Stimulated activated CD8-positive, alpha-beta memory T cell treated with anti-CD3 and anti-CD28 coated beads, Interleukin-12 subunit alpha, Interleukin-12 subunit beta, amount 100 ng/mL, for 24 hours (primary cell): ENCODE results near the gene APOM.

ENCODE experiments used
- DNase-seq: peaks from one replicate; pipeline ENCODE4 v3.0.0-alpha.2; 2020; ENCODE audit errors: extremely low read depth

Gene APOM

DNA sequence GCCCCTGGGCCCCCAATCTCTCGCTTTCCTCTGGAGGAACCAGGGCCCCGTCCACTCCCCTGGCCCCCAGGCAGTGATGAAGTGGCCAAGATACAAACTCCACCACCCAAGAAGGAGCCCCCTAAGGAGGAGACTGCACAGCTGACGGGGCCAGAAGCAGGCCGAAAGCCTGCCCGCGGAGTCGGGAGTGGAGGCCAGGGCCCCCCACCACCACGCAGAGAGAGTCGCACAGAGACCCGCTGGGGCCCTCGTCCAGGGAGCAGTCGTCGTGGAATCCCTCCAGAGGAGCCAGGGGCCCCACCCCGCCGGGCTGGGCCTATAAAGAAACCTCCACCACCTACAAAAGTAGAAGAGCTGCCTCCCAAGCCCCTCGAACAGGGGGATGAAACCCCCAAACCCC, 24.5 kb upstream of the APOM start:
- no peak for DNase-seq

DNA sequence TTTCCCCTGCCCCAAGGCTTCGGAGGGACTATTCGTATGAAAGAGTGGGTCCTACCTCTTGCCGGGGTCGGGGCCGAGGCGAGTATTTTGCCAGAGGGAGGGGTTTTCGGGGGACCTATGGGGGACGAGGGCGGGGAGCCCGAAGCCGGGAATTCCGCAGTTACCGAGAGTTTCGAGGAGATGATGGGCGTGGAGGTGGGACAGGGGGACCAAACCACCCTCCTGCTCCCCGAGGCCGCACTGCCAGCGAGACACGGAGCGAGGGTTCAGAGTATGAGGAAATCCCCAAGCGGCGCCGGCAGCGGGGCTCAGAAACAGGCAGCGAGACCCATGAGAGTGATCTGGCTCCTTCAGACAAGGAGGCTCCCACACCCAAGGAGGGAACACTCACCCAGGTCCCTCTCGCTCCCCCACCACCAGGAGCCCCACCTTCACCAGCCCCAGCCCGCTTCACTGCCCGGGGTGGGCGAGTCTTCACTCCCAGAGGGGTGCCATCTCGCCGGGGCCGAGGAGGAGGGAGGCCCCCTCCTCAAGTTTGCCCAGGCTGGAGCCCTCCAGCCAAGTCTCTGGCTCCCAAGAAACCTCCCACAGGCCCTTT, 23.9 kb upstream of the APOM start:
- DNase-seq = no peak

DNA sequence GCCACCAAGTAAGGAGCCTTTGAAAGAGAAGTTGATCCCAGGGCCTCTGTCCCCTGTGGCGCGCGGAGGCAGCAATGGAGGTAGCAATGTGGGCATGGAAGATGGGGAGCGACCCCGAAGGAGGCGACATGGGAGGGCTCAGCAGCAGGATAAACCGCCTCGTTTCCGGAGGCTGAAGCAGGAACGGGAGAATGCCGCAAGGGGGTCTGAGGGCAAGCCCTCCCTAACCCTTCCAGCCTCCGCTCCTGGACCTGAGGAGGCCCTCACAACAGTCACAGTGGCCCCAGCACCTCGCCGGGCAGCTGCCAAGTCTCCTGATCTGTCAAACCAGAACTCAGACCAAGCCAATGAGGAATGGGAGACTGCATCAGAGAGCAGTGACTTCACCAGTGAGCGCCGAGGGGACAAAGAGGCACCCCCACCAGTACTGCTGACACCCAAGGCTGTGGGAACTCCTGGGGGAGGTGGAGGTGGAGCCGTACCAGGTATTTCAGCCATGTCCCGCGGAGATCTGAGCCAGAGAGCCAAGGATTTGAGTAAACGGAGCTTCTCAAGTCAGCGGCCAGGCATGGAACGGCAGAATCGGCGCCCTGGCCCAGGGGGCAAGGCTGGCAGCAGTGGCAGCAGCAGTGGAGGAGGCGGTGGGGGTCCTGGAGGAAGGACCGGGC, 23.3 kb upstream of the APOM start:
- no peak for DNase-seq

- DNase-seq = no peak
These were observed 22.2 kb upstream of the APOM start for GRCh38 chr6:31633447-31633846.

GRCh38 chr6:31634131-31634530, 21.6 kb upstream of the APOM start:
- DNase-seq = no peak

GRCh38 chr6:31634969-31635575, 20.6 kb upstream of the APOM start:
- DNase-seq = no peak

DNA sequence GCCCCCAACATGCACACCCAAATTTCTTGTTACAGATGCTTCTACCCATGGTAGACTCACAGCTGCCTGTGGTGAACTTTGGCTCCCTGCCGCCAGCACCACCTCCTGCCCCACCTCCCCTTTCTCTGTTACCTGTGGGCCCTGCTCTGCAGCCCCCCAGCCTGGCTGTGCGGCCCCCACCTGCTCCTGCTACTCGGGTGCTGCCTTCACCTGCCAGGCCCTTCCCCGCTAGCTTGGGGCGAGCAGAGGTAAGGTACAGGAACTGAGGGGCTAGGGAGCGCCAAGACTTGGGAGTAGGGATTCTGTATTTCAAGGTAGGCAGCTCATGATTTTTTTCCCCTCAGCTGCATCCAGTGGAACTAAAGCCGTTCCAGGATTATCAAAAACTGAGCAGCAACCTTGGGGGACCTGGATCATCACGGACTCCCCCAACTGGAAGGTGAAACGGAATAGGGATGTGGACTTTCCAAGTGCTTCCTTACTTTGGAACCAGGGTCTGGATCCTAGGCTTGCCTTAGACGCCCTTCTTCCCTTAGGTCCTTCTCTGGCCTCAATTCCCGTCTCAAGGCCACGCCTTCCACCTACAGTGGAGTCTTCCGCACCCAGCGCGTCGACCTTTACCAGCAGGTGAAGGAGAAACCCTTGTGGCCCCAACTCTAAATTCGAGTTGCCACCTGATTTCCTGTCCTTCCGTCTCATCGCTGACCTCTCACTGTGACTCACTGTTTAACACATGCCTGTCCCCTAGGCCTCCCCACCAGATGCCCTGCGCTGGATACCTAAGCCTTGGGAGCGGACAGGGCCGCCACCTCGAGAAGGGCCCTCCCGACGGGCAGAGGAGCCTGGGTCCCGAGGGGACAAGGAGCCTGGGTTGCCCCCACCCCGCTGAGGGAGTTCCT, 18.7 kb upstream of the APOM start:
- no peak for DNase-seq

GRCh38 chr6:31639043-31639442, 16.7 kb upstream of the APOM start:
- no peak for DNase-seq

DNA sequence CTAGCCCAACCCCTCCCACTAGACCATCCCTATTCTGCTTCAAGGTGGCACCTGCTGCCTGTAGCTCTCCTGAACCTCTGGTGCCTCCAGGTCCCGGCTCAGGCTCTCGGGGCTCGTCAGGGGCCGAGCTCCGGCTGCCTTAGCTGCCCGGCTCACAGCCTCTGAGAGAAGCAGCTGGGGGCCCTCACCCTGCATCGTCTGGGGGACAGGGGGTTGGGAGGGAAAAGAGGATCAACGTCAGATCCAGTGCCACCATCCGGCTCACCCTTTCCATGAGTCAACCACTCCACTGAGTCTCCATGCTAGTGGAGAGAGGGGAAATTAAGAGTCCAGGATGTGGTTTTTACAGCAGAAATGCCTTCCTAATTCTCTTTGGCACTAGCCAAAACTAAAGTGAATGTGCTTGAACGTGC, 16.2 kb upstream of the APOM start:
- DNase-seq = no peak

- no peak for DNase-seq
These were observed 15.1 kb upstream of the APOM start for GRCh38 chr6:31640612-31641011.

GRCh38 chr6:31641370-31641769, 14.3 kb upstream of the APOM start:
- no peak for DNase-seq

DNA sequence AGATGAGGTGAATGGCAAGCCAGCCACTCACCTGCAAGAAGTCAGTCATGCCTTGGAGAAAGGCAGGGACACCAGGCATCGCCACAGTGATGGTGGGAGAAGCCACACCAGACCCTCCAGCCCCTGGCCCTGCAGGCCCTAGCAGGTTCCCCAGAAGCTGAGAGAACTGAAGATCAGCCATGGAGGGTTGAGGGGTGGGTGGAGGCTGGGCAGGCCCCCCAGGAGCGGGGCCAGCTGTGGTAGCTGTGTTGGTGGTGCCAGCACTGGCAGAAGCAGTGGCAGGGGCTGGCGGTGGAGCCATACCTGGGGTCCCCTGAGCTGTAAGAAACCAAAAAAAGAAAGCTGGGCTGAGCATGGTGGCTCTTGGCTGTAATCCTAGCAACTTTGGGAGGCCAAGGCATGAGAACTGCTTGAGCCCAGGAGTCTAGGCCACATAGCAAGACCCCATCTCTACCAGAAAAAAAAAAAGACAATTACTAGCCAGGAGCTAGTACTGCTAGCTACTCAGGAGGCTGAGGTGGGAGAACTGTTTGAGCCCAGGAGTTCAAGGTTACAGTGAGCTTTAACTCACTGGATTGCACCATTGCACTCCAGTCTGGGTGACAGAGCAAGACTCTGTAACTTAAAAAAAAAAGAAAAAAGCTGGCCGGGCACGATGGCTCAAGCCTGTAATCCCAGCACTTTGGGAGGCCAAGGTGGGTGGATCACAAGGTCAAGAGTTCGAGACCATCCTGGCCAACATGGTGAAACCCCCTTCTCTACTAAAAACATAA, 12.7 kb upstream of the APOM start:
- DNase-seq = no peak

GRCh38 chr6:31643818-31644454, 11.8 kb upstream of the APOM start:
- no peak for DNase-seq

DNA sequence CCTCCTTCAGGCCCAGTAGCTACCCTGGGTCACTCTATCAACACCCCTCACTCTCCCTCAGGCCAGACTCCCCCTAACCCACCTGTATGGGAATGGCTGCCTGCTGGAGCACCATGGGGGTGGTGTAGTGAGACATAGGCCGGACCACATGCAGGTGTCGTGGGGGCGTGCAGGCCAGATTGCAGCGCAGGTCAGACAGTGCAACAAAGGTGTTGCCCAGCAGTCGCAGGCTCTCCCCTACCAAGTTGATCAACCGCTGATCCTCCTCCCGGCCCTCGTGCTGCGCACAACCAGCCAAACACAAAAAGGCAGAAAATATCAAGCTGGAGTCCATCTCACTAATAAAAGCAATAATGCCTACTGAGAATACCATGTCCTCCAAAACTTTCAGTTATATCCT, 10.4 kb upstream of the APOM start:
- no peak for DNase-seq

DNA sequence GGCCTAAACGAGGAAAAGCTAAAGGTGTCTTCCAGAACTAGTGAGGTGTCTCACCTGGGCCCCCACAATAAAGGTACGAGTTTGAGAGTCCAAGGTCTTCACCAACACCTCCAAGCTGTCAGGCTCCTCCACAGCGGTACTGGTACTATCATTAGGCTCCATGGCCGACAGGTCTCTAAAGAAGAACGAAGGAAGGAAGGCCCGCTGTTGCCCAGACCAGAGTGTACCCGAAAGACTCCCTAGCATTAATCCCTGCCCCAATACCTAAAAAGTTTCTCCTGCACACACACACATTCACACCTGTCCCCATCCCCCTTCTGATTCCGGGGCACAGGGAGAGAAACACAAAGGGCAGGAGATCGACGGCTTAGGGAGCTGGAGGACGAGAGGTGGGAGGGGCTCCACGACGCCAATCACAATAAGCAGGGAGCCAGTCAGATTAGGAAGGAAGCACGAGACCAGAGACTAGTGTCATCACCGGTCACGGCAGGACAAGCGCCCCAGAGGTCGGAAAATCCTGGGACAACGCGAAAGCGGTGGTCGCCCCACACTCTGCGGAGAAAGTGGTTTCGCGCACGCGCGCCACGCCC, 4.0 kb upstream of the APOM start:
- DNase-seq = no peak

DNA sequence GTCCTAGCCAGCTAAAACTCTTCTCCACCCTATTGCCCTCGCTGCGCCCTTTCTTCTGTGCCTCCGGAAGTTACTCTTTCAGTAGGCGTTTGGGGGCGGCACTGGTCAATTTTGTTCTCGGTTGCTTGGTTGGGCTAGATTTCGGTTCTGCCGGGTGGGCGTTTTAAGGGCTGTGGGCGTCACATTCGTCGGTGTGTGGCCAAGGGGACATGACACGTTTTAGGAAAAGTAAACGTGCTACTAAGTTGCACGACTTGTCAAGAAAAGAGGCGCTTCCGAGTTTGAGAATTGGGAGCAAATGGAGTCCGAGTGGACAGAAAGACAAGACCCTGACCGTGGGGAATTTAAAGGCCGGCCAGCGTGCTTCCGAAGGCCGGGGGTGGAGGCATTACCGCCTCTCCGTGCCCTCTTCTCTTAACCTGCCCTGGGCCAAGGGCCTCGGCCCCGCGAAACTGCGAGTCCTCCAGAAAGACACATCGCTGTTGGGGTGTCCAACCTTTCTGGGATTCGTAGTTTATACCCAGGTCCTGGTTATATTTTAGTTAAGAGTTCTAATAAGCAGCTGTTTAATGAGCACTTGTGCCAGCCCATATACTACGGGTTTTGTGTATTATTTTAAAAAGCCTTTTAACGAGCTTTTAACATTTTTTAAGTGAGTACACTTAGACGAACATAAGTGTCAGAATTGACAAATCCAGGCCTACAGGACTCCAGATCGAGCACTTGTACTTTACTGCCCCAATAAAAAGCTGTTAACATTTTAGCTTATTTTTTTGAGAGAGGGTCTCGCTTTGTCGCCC, 2.6 kb upstream of the APOM start:
- DNase-seq = peak; percentile 68

DNA sequence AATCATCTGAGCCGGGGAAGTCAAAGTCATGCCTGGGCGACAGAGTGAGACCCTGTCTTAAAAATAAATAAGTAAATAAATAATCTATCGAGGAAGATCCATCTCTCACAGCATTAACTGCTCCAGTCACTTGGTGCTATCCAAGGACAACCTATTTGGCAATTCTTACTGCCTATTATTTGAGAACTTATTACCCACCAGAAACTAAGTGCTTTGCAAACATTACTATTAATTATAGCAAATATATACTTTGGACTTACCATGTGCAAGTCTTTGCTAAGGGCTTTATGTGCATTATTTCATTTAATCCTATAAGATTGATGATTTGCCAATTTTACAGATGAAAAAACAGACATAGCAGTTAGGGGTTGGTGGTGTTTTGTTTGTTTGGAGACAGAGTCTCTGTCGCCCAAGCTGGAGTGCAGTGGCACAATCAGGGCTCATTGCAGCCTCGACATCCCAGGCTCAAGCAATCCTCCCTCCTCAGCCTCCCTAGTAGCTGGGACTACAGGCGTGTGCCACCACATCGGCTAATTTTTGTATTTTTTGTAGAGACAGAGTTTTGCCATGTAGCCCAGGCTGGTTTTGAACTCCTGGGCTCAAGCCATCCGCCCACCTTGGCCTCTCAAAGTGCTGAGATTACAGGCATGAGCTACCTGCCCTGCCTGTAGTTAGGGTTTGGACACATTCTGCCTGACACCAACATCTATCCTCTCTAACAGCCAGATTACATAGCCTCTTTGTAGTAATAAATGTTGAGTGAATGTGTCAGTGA, 933 bp upstream of the APOM start:
- no peak for DNase-seq

DNA sequence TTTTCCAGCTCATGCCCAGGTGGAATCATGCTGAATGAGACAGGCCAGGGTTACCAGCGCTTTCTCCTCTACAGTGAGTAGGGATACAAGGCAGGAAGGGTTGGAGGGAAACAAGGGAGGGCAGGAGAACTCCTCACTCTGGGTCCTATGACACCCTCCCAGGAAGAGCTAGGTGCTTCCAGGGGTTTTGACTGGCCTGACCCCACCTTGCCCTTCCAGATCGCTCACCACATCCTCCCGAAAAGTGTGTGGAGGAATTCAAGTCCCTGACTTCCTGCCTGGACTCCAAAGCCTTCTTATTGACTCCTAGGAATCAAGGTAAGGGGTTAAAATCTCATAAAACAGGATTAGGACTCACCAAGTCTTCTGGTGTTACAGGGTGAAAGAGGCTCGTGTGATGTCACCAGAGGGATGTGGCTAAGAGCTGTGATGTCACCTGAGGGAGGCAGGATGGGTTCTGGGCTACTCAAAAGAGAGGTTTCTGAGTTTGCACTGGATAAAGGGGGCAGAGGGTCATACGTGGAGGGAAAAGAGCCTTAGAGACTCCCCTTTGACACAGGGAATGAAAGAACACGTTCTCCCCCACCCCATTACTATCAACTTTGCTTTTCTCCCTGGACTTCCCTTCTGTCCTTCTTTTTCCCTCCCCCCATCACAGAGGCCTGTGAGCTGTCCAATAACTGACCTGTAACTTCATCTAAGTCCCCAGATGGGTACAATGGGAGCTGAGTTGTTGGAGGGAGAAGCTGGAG, 1.9 kb downstream of the APOM start:
- DNase-seq = no peak
